Measurements from ENCODE around the gene SP100.
"Not testable (repeated sequence)": the region's sequence is repeated elsewhere in the genome, so short reads cannot be mapped to it uniquely, and the experiment has no call there.

SP100 gene

DNA sequence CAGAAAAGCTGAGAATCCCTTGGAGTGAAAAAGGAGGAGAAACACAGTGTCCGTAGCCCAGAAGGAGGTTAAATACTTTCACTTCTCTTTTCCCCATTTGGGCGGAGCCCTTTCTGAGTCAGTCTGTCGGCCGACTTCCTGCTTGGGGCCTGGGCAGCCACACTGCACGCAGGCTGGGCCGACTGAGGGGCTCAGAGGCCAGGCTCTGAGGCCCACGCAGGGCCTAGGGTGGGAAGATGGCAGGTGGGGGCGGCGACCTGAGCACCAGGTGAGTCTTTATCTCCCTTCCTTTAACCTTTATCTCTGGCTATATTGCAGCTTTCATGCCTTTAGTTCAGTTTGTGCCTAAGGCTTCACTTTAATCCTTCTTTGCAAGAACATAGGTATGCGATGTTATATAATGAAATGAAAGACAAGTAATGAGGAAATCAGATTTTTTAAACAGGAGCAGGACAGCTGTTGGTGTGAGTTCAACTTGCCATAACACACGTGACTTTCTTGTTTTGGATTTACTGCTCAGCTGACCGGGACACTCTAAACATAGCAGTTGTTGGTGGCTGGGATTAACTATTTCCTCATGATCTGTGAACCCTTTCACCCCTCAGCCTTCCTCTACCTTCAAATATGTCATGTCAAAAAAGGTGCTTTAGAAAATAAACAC is at the start of gene SP100:
TSS of gene SP100 (plus strand) at position 141 of the 661 bp plus-strand sequence. CDS start at position 237, 96 bp downstream.
- peak; percentile 93 for DNase-seq

DNA sequence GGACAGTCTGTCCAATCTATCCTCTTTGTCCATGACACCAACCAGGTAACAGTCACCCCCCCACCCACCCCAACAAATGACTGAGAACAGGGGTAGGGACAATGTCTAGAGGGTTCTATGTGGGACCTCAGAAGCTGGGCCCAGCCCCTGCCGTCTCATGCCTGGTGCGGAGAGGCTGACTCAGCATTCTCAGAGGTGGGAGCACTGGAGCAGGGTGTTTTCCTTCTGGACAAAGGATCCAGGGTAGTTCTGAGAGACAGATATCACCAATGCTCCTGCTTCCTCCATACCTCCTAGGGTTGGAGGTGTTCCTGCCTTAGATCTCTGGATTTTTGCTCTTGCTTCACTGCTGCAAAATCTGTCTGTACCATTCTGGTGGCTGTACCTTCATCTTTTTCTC is 33.9 kb upstream of the SP100 start:
- DNase-seq: no peak

DNA sequence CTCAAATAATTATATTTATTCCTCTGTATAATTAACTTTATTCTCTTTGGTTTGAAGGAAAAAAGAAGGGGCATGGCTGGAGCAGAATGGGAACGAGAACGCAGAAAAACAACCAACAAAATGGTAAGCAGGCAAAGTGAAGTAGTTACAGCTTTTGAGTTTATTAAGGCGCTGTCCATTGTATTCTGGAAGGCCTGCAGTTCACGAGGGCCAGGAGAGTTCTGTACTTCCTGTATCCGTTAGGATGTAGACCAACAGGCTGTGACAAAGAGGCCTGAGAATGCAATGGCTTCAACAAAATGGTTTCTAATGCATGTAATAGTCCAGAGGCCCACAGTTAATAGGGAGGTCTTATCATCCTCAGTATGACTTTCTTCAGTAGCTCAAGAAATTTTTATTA is 32.5 kb upstream of the SP100 start:
- DNase-seq: no peak

DNA sequence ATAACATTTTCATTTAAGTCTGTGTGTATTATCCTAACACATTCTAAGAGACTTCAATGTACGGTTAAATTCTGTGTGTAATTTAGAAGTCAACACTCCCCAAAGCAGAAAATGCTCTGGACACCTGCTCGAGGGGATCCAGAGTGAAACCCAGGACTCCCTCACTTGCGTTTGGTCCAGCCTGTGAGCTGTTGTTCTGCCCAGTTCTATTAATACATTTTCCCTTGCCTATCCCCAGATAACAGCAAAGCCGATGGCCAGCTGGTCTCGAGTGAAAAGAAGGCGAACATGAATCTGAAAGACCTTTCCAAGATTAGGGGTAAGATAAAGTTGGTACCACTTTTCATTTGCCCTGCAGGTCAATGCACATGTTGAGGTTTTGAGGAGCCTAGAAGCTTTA is 31.0 kb upstream of the SP100 start:
- DNase-seq: no peak

DNA sequence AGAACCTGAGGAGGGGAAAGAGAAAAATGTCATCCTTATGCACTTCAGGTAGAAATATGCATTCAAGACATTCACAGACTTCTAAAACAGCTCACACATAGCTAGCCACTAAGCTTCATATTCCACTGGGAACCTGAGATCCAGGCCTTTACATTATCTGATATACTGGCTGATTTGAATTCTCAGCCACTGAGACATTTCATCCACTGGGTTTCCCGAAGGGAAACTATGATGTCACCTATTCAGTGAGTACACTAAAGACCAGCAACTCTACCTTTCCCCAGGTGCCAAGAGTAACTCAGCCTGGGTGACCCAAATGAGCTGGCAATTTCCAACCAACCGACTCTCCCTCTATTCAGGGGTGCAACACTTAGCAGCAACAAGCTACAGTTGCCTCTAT is 21.7 kb upstream of the SP100 start:
- DNase-seq: no peak

DNA sequence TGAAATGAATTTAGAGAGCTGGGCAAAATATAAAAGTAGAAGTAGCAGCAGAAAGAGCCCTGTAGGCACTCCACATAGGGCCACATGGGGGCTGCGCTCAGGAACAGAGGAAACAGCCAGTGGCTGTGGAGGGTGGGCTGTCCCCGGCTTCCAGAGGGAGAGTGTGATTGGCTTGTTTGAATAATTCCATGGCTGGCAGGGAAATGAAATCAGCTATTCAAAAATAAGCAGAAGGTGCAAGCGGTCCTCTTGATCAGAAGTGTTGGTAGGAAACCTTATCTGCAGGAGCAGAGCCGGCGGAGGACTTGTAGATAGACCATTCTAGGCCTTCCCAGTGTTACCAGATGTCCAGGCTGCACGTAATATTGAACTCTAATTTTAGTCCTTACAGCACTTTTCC is 17.3 kb upstream of the SP100 start:
- peak; percentile 92 for DNase-seq

DNA sequence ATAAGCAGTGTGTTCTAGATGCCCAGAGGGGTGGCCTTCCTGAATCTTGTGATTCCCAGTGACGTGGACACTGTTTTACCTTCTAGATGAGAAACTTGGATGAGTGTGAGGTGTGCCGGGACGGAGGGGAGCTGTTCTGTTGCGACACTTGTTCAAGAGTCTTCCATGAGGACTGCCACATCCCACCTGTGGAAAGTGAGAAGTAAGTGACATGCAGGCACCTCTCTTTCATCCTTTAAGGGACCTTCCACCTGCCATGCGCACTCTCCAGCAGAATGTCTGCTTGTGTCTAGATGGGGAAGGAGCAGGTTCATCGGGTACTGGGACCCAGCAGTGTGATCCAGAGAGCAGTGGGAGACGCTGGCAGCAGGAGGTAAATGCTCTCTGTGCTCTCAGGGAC is 16.0 kb upstream of the SP100 start:
- no peak for DNase-seq

DNA sequence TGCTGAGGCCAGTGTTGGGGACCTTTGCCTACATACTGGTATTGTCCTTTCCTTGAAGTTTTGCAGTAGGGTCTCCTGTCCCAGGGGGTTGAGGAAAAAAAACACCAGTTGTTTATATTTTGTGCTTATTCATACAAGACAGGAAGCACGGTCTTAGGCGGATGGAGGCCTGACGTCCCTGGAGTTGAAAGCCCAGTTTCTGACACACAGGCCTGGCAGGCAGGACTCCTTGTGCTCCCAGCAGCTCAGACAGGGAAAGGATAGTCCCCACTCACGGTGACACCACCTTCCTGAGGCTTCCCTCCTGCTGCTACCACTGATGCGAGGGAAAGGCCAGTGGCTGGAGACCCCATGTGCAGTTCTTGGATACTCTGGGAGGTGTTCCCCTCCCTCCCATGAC is 15.5 kb upstream of the SP100 start:
- DNase-seq: no peak

DNA sequence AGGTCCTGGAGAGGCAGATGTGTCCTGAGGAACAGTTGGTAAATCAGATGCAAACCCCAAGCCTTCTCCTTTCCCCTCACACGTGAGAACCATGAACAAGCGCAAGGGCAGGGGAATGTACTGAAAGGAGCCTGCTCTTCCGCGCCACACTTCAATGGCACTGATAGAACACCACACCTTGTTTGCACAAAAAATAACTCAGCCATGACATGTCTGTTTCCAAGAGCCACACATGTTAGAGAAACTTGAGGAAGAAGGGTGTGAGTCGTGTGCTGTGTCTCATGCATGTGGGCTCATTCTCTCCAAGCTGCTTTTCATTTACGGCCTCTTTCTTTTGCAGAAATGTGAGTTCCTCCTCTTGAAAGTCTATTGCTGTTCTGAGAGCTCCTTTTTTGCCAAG is 15.0 kb upstream of the SP100 start:
- DNase-seq: not testable (repeated sequence)

DNA sequence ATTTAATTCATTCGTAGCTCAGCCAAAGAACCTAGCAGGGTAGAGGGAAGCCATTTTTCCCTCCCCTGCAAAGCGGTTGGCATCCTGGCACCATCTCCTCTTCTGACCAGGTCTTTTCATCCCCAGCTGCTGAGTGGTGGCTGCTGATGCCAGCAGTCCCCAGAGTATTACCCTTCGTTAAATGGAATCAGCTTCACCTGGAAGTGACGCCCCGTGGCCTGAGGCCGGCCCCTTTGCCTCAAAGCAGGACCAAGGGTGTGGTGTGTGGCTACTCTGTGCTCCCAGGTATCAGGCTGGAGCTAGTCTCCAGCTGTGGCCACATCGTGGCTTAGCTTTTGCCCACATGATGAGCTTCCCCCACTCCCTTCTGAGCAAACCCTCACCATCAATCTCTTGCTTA is 12.3 kb upstream of the SP100 start:
- no peak for DNase-seq

DNA sequence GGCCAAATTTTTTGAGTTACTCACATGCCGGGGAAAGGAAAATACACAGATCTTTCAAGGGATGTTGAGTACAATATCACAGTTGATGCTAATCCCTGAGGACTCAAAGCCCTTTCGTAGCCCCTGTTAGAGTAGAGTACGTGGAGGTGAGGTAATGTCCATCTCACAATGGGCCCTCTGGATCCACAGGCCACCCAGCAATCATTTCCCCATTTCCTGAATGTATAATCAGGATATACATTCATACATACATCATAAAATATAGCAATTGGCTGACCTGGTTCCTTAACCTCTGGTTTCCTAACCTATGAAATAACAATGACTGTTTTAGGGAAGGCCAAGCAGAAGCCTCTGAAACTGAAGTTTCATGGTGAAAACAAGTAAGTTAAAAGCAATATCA is 10.2 kb upstream of the SP100 start:
- DNase-seq: no peak

DNA sequence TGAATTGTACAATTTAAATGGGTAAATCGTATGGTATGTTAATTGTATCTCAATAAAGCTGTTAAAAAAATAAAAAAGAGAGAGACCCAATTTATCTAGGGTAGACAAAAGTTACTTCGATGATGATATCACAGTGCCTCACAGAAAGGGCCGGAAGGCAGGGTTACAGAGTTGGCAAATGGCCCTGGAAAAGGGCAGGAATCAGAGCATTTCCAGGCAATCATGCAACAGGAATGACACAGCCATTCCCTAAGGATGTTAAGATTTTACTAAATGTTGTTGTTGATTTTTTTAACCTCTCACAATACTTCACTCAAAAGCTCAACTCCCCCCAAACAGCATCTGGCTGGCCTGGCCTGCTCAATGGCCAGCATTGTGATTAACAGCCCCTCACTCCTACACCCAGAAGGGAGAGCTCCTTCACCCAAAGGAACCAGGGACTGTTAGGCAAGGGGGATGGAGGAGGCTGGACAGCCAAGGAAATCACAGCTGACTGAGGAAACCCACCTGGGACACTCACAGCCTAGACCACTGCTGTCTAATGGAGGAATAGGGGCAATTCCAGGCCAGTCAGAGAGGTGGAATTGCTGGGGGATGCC is 7.7 kb upstream of the SP100 start:
- no peak for DNase-seq

DNA sequence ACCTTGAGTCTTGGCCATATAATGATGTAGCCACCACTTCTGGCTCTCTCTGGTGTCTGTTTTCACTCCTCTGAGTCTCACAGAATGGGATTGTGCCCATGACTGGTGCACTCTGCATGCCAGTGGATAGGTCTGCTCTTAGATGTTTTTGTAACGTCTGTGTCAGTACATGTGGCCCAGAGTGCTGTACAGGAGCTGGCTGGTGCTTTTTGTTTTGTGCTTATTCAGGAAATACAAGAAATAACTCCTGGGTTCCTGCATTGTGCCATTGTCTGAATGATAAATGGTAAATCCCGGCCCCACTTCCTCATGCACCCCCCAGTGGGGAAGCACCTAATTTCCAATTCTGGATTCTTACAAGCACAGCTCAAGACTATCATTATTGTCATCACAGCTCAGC is 6.7 kb upstream of the SP100 start:
- DNase-seq: not testable (repeated sequence)

DNA sequence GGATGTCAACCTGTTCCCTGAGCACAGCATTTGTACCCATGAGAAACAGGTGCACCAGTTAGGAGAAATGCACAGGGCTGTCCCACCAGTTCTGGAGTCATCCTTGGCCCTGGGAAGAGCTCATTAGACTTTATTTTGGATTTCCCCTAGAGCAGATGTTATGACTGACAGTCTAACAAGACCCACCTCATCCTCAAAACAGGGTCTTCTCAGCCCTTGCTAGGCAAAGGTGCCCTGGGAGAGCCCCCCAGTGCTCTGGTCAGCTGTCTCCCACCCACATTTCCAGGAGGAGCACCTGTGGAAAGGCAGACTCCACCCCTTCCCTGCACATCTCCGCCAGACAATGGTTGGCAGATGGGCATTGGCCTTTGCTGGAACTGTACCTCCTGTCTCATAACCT is 5.7 kb upstream of the SP100 start:
- DNase-seq: no peak

DNA sequence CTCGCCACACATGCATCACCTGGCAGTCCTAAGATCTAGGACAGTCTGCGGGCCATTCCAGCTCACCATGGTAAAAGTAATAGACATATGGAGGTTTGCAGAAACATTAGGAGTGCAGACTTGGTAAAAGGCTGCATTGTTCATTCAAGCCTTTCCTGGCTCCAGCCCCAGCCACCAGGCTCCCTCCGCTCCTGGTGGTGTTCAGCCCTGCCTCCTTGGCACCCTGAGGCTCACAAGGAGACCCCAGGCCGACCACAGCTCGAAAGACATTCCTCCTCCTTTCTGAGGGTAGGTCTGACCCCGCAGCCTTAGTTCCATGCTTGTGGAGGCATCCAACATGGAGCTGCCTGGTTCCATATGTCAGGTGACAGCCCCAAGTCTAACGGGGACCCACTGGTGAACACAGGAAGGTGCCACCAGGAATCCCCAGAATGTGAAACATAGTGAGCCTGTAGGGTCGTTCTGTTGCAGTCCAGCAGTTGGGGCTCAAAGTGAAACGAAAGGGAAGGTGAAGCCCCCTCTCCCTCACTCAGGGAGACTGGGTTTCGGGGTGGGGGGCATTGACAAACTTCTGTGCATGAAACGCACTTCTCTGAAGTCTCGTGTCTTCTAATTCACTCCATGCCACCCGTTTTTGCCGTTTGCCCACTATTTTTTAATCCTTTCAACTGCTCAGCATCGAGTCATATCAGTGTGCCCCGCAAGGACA is 5.0 kb upstream of the SP100 start:
- peak; percentile 58 for DNase-seq

DNA sequence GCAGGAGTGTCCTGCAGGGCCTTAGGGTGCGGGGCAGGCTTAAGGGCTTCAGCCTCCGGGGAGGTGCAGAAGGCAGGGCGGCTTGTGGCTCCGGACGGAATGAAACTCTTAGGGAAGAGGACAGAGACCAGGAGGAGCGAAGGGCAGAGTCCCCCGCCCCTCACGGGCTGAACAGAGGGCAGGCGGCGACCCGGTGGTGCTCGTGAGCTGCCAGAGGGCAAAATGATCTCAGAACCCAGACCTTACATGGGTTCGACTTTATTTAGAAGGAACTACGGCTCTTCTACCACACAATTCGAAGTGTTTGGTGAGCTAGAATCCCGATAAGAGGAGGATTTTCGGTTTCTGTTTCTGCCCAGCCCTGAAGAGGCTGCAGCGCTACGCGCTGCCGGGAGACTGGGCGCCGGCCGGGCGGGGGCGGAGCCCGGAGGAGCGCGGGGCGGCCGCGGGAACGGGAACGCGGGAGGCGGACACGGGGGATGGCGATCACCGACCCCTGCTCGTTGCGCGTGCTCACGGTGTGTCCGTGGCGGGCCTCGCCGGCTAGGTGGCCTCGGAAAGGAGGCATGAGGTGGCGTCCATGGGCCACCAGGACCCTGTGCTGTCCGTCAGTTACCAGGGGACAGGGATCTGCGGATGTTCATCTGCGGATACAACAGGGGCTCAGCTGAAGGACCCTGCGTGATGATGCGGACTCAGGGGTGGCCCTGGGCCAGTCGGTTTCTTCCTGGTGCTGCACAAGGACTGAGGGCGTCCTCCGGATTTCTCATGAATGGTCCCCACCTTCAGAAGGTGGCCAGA is 4.2 kb upstream of the SP100 start:
- peak; percentile 92 for DNase-seq

DNA sequence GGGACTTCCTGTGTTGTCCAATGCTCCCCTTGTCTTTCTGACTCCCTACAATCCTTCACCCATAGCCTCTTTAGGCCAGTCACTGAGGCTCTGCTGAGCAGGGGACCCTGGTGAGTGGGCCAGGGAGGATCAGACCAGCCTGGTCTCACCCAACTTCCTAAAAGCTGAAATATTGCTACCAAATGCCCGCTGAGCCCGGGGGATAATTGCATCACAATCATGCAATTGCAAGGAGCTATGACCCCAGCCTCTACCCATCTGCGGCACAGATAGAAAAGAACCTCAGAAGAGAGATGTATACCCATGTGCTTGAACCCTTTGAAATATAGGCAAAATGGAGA is 3.7 kb upstream of the SP100 start:
- DNase-seq: no peak

DNA sequence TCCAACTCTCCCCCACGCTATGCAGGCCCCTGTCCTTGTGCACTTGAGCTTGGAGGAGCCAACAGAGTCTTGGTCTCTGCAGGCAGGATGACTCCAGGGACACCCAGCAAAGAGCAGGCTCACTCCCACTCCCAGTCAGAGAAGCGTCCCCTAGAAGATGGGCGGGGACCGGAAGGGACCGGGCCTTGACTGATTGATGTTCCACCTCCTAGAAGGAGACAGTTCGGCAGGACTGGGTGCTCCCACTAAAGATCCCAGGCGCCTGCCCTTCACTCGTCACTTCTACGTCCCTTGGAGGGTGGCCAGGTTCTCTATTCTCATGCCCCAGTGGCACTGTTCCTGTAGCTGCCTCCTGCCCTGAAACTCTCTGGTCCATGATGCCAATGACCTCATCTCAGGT is 3.2 kb upstream of the SP100 start:
- no peak for DNase-seq

DNA sequence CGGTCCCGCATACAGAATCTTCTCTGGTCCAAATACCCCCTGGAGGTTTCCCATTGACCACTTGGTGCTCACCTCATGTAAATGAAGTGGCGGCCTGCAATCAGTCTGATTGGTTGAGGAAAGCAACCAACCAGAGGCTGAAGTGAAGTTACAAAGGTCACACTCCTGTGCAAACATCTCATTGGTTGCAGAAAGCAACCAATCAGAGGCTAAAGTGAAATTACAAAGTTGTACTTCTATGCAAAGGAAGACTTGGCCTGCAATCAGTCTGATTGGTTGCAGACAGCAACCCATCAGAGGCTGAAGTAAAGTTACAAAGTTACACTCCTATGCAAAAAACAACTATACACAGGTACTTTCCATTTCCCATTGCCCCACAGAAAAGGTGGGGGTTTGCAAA is 2.5 kb upstream of the SP100 start:
- DNase-seq: peak; percentile 52

DNA sequence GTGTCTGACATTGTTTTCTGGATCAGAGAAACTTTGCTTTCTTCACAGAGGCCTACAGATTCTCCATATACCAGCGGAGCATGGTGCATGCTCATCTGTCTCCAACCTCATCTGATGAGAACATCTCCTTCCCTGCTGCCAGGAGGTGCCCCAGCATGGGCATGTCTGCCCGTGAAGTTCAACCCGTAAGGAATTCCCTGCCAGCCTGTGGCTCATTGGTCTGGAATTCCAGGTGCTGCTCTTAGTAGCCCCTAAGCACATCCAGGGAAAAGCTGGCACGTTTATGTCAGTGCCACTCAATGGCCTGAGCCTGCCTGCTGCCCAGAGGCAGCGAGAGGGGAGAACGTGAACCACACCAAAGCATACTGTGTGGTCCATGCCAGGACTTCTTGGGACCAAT is 1.7 kb upstream of the SP100 start:
- no peak for DNase-seq

DNA sequence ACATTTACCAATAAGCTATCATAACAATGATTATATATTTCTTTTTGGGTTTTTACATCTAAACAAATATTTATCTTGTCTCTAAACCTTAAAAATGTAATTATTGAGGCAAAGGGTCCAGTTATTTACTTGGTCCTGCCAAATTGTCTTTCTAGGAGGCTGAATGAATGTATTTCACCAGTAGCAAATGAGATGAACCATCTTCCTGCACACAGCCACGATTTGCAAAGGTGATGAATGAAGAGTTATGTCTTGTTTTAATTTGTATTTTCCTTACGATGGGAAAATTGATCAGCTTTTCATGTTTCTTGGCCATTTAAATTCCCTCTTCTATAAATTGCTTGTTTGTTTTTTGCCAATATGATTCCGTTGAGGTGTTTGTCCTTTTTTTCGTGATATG is 1.4 kb downstream of the SP100 start:
- peak; percentile 28 for DNase-seq

DNA sequence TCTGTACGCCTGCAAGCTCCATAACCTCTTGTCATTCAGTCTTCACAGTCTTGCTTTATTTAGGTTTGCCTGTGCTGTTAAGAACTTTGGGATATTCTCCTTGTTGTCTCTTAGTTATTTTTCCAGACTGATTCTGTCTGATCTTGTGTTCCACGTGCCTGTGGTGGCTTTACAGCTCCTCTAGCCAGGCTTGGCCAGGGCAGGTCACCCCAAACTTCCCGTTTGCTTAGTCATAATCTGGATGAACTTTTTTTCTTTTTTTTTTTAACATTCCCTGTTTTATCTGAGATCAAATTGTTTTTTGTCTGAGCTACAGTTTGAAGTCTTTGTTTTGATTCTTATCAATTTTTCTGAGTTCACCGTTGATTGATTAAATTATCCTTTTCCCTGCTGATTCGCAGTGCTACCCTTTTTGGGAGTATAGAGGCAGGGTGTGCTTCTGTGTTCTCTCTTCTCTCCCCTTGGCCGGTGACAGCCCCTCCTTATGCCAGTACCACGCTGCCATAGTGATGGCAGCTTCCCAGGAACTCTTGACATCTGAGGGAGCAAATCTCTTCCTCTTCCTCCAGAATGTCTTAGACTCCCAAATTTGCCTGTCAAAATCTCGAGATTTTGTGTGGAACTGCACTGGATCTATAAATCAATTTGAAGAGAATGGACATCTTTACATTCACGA is 2.5 kb downstream of the SP100 start:
- DNase-seq: peak; percentile 42

DNA sequence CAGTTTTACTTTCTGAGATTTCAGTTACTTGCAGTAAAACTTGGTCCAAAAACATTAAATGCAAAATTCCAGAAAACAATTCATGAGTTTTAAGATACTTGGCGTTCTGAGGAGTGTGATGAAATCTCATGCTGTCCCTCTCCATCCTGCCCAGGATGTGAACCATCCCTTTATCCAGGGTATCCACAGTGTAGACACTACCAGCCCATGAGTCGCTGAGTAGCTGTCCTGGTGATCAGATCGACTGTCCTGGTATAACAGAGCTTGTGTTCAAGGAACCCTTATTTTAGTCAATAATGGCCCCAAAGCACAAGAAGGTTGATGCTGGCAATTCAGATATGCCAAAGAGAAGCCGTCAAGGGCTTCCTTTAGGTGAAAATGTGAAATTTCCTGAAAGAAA is 3.2 kb downstream of the SP100 start:
- DNase-seq: no peak
